Measurements from ENCODE around the gene MEIS1.

DNA sequence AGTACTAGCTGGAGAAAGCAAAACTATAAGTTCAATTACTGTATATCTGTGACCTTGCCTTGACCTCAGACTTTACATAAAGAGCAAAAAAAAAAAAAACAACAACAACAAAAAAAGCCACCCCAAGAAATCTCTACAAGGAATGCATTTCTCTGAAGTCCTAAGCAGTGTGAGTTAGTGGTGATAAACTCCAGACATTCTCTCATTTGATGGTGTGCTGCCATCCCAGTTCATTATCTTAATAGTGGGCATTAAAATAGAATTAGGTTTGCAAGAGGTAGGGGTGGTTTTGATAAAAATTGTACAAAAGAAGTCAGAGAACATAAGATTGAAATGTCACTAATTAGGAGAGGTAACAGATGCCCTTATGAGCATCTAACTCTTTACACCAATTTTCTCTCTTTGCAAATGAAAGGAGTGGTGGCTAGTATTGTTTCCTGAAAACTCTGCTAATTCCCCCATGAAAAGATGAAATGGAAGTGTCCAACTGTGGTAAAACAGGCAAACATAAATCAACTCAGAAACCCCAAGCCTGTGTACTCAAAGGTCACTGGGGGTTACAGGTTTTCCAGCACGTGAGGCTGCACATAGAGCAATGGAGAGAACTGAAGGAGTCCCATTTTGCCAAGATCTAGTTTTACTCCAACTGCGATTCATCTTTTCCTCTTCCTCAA is 131.9 kb downstream of the MEIS1 start:
- TF ChIP-seq, protein P1, sequence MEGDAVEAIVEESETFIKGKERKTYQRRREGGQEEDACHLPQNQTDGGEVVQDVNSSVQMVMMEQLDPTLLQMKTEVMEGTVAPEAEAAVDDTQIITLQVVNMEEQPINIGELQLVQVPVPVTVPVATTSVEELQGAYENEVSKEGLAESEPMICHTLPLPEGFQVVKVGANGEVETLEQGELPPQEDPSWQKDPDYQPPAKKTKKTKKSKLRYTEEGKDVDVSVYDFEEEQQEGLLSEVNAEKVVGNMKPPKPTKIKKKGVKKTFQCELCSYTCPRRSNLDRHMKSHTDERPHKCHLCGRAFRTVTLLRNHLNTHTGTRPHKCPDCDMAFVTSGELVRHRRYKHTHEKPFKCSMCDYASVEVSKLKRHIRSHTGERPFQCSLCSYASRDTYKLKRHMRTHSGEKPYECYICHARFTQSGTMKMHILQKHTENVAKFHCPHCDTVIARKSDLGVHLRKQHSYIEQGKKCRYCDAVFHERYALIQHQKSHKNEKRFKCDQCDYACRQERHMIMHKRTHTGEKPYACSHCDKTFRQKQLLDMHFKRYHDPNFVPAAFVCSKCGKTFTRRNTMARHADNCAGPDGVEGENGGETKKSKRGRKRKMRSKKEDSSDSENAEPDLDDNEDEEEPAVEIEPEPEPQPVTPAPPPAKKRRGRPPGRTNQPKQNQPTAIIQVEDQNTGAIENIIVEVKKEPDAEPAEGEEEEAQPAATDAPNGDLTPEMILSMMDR (IDR thresholded peaks at IDR 0.05), result no peak
- TF ChIP-seq POLR2AphosphoS5 (IDR thresholded peaks at IDR 0.05) (no peak), POLR2A (IDR thresholded peaks at IDR 0.05) (no peak)
